CD4-positive, alpha-beta T cell treated with Interleukin-4 for 4 hours (primary cell): ENCODE measurements around the gene RNASEH1.
A peak's percentile ranks its signal among the peaks of the same experiment; 100 is the strongest.

ENCODE experiments used
- DNase-seq: peaks from one replicate; pipeline ENCODE4 v3.0.0-alpha.2; 2020

Gene RNASEH1

DNA sequence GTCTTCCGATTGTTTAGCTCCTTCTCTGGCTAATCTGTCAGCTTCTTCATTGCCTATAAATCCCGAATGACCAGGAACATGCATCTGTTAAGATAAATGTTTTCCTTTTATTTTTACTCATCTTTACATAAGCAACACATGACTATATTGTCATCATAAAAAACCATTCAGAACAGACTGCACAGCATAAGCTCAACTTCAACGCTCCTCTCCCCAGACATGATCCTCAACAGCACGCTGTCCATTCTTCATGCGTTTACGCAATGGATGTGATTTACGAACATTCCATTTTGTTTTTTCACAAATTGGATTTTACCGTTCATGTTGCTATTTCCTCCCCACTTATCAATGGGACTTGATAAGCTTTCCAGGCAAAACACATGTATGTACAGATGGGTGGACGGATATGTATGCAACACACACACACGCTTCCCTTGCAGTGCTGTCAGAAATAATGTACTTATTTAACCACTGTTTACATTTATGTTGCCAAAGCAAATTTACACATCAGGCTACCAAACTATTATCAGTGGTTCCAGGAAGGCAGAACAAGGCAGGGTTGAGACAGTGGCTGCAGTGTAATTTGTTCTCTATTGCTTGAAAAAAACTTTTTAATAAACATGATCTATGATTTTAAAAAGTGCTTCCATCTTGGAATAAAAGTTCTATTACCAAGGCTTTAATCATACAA is 12.2 kb downstream of the RNASEH1 start:
- no peak for DNase-seq

DNA sequence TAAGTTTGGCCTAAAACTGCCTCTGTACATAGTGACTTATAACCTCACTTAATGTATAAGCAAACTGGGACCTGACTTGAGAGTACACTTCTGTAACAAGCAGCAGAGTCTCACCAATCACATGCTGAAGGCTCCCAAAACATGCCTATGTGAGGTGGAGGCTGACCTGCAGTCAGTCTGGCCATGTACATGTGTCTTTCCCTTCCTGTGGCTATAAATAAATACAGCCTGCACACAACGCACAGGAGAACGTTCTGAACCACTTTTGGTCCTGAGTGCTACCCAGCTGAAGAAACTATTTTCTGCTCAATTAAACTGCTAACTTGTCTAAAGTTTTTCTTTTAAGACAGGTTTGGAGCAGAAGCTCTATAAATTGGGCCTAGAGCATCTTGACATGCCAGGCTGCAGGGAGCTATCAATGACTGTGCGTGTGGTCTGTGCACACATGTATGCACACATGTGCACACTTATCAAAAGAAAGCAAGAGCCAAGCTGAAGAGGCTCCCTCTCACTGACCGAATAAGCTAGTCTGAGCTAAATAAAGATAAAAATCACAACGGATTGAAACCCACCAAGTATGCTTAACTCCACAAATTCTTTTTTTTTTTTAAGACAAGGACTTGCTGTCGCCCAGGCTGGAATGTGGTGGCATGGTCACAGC is 15.0 kb downstream of the RNASEH1 start:
- DNase-seq: no peak

DNA sequence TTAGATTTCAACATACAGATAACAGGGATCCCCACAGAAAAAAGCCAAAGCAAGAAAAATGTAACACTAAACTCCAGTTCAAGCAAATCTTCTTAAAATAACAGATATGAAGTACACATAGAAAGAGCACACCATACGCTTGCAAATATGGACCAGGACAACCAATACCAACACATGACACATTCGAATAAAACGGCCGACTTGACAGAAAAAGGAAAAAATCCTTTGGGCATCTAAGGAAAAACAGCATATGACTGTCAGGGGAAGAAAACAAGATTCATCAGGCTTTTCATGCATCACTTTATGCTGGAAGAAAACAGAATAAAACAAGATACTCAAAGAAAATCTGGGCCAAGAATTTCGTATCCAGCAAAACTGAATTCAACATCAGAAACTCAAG is 16.0 kb downstream of the RNASEH1 start:
- DNase-seq: no peak

DNA sequence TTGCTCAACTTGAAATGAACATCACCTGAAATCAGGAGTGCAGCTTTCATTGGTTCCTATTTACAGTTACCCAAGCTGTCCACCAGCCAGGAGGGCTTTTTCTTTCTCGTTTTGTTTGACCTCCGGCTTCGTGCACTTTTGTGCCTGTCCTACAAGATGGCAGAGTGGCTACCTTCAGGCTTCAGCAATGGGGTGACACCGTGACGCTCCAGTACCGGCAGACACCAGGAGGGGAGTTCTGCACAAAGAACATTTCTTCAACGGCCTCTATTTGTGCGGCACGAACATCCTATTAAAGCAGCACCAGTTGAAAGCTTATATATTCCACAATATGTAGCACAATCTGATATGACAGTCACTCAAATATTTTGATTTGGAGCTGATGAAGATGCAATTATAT is 18.3 kb downstream of the RNASEH1 start:
- DNase-seq: no peak

DNA sequence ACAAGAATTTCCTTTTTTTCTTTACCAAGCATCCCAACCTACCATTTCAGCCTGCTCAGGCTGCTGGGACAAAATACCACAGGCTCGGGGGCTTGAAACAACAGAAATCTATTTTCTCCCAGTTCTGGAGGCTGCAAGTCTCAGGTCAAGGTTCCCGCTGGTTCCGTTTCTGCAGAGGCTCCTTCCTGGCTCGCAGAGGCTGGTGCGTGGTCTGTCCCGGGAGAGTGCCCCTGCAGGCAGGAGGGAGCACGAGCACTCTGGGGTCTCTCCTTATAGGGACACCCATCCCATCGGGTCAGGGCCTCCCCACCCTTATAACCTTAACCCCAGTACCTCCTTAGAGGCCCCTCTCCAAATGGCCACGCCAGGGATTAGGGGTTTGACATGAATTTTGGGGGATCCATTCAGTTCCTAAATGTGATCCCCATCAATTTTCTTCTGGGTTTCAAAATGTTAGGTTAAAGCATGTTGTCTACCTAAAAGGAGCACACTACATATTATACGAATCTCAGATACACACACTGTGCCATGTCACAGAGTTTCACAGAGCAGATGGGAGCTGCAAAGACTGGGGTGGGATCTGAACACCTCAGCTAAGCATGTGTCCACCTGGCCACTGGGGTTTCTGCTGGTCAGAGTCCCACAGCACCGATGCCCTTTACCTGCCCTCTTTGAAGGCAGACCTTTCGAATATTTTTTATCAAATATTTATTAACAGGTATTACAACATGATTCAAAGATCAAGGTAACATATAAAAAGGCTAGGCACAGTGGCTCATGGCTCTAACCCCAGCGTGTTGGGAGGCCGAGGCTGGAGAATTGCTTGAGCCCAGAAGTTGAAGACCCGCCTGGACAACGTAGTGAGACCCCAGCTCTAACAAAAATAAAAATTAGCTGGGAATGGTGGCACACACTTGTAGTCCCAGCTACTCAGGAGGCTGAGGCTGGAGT is 21.2 kb downstream of the RNASEH1 start:
- no peak for DNase-seq

DNA sequence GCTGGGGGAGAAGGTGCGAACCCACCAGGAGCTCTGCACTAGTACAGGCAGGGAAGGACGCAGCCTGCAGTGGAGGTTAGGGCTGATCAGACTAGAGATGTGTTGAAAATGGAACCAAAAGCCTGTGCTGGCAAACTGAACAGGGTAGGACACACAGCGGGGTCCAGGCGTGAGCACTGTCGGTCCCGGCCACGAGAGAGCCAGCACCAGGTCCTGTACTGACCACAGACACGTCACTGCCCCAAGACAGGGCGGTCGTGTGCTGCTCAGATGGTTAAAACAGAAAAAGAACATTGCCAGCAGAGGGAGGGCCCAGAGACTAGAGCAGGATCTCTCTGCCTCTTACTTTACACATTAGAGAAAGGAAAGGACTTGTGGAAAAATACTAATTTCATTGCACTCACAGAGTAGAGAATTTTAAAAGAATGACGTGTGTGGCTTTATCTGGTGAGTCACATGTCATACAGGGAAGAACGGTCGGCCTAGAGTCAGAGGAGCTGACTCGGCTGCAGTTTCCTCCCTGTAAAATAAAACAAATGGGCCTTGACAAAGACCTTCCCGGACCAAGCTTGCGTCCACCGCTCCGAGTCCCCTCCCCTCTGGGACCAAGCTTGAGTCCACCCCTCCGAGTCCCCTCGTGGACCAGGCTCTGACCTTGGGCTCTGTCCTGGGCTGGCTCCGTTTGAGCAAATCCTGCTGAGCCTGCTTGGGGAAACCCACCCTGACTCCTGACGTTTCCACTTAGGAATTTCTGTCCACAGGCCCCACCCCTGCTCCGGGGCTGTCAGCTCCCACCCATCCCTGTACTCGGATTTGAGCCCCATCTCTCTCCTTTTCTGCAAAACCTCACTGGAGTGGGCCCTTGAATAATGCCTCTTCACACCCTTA is 22.1 kb downstream of the RNASEH1 start:
- DNase-seq: peak; percentile 3

DNA sequence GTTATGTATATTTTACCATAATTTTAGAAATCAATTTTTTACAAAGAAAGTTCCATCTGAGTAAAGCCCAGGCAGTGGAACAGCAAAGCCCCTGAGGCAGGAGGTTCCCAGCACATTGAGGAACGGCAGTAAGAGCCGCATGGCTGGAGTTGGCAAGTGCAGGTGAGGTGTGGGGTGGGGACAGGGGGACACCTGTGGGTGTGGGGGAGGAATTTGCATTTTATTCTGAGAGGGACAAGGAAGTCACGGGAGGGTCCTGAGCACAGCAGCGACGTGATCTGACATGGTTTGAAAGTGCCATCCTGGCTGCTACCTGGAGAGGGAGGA is 22.7 kb downstream of the RNASEH1 start:
- no peak for DNase-seq

DNA sequence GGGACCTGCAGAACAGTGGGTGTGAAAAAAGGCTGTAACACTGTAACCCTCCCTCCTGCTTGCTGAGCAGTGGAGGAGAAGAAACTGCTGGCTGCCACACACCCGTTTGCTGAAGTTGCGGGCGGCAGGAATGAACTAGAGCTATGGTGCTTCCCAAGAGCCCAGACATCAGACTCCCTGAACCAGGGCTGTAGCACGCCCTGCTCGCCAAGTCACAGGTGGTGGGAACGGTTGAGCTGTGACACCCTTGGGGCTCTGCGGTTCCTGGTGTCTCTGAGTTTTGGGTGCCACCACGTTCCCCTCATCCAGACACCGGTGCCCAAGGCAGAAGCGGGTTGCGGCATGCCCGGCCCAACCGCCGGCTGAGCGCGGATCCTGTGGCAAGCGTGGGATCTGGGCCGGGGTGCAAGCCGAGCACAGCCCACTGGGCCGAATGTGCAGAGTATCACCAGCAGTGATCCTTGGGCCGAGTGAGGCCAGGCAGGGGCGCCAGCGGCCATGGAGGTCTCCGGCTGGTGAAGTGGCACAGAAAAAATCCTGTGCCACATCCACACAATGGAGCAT is 23.8 kb downstream of the RNASEH1 start:
- no peak for DNase-seq

DNA sequence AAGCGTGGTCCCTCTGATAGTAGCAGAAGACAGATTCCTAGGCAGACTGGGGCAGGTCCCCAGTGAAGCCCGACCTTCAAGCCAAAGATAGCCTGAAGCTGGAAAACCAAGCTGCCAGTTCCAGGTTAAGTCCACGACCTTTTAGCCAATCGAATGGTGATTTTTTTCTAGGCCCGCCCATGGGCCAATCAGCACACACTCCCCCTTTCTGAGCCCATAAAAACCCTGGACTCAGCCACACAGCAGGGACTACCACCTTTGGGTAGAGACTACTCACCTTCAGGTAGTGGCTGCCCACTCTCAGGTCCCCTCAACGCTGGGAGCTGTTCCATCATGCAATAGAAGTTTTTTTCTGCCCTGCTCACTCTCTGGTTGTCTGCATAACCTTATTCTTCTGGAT is 24.3 kb downstream of the RNASEH1 start:
- DNase-seq: no peak

DNA sequence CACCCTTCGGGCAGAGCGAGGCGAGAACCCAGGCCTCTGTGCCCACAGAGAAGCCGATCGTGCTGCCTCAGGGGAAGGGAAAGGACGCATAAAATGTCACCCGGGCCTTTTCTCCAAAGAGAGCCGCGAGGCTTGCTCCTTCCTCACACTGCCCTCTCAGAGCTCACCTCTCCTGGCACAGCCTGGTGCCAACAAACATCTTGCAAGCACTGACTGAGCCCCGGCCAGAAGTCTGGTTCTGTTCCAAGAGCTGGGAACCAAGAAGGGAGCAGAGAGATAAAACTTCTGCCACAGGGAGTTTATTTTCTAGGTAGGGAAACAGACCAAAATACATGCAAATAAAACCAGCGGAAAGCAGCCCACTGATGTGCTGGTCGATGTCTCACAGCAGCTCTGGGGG is 25.2 kb downstream of the RNASEH1 start:
- no peak for DNase-seq

DNA sequence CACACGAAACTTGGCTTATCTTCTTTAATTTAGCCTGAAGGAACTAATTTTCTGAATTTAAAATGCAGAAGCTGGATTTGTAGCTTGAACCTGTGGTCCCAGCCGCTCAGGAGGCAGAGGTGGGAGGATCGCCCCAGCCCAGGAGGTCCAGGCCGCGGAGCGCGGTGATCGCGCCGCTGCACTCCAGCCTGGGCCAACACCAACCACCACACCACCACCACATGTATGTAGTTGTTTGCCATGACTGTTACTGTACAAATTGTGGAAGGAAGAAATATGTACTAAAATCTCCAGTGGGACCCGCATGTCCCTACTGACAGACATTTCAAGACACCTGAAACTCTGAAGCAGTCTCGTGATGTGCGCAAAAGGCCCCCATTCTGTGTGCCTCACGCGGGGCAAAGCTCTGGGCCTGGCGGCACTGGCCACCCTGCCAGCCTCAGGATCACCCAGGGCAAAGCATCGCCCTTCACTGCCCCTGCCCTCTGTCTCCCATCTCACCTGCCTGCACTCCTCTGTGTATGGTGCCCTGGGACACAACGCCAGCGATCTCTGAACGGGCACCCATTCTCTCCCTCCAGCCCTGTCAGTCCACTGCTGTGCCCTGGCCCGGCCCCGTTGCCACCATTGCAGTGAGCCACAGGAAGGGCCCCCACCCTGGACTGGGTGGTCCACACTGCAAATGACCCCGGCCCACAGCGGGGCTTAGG is 28.7 kb downstream of the RNASEH1 start:
- DNase-seq: no peak

DNA sequence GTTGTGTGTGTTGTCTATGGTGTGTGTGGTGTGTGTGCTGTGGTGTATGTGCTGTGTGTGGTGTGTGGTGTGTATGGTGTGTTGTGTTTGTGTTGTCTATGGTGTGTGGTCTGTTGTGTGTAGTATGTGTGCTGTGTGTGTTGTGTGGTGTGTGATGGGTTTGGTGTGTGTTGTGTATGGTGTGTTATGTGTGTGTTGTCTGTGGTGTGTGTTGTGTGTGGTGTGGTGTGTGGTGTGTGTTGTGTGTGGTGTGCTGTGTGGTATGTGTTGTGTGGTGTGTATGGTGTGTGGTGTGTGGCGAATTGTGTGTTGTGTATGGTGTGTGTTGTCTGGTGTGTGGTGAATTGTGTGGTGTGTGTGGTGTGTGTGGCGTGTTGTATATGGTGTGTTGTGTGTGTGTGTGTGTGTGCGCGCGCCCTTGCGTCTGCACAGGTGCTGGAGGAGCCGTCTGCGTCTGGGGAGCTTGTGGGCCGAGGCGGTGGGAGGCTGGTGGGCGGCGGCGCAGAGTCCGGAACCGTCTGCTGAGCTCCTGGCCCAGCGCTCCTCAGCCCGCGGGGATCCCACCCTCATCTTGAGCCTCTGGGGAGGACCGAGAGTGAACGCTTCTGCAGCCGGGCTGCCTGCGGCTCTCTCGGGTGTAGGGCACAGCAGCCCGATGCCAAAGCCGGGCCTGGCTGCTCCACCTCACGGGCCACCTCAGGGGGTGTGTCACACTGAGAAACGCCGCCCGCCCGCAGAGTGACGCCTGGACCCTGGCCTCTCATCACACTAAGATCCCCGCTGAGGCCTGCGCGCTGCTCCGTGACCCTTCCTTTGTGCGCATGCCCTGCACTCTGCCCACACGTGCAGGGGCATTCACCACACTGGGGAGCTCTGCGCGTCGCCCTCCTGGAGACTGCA is 30.0 kb downstream of the RNASEH1 start:
- no peak for DNase-seq

DNA sequence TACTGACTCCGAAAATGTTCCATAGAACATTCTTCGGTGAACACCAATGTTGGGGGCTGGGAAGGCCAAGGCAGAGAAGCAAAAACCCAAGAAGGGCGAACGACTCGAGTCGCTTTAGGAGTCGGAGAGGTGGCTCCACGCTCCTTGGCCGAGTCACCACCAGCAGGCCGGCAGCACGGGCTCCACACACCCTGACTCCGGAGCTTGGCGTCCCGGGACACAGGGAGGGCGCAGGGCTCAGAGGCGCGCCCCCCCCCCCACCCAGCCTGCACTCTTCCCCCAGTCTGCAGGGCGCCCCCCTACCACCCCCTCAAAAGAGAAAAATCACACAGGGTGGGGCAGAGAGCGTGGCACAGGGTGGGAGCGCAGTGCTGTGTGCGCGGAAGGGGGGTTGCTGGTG is 31.3 kb downstream of the RNASEH1 start:
- no peak for DNase-seq

DNA sequence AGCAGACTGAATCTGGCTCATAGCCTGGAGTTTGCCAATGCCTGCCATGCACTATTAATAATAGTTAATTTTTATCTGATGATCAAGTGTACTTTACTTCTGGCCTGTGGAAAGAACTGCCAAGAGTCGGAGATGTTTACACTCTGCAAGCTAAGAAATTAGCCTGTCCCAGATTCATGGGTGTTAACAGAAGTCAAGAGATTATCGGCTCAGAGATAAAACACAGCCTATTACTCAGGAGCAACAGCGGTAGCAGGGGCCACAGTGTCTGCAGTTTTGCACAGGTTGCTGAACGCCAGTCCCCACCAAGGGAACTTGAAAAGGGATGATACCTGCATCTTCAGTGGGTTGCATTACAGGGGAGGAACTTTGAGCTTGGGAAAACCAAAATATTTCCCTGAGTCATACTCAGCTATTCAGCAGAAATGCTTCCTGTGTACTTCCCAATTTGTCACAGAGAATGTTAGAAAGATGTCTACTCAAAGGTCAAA is 34.5 kb downstream of the RNASEH1 start:
- DNase-seq: no peak

DNA sequence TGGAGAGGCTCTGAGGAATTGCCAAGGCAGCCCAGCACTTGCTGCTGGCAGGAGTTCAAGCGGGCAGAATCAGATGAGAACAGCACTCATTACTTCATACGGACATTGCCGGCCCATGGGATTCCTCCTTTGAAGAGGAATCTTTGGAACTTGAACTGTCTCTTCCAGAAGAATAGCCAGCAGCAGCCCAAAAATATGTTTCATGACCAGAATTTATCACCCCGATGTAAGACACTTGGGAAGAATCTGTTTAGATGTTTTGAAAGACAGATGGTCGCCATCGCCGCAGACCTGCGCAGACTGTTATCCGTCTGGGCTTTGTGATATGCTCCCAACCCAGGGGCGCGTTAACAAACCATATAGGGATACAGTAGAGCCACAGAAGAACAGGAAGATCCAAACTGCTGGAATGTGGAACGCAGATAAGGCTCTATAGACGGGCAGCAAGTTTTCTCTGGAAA is 35.1 kb downstream of the RNASEH1 start:
- DNase-seq: no peak

DNA sequence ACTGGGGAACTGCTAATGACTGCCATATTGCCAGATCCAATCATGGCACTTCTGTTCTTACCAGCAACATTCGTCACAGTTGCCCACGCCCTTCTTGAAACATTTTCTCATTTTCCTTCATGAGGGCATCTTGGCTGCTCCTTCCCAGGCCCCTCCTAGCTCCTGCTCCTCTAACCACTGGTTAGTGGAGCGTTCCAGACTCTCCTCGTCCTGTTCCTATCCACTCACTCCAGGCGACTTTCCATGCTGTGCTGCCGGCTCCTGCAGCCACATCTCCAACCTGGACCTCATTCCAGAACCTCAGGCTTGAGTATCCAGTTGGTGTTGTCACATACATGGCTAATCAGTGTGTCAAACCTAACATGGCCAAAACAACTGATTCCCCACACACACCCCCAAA is 37.5 kb downstream of the RNASEH1 start:
- DNase-seq: no peak

DNA sequence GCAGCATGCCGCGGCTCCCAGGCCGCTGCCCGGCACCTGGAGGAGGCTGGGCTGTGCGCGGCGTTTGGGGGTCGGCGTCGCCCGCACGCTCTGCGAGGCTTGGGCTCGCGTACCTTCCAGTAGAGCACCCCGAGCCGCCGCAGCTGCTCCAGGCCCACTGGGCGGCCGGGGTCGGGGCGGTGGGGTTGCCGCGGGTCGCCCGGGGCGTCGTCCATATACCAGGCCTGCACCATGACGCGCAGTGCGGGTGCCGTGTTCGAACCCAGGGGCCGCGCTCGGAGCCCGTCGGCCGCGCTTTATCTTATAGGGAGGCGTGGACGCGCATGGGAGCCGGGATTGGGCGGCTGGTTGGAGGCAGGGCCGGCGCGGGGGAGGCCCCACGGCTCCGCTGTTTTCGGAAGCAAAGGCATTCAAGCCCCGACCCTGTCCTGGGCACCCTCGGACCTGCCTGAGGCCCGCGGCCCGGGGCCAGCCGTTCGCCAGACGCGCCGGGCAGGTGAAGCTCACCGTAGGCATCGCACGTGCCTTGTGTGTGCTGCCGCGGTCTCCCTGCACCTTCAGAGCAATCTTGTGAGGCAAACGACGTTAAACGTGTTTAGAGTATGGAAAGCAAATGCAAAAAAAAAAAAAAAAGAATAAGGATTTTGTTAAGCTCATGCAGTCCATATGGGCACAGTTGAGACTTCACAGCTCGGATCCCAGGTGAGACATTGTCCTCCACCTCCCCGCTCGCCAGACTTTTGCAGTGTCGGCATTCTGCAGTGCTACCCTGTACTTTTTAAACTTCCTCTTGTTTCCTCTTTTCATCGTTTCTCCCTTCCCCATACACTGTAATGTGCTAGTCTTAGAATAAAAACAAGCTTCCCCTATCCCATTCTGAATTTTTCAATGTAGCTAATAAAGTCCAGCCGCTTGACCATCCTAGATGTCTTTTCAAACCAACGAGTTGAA is 38.6 kb downstream of the RNASEH1 start, which contains the start of gene ADI1:
Gene ADI1, minus strand, starts transcription at position 277 of the 951 bp plus-strand sequence. Its CDS starts 44 bp downstream, at position 233.
- DNase-seq: peak; percentile 74

DNA sequence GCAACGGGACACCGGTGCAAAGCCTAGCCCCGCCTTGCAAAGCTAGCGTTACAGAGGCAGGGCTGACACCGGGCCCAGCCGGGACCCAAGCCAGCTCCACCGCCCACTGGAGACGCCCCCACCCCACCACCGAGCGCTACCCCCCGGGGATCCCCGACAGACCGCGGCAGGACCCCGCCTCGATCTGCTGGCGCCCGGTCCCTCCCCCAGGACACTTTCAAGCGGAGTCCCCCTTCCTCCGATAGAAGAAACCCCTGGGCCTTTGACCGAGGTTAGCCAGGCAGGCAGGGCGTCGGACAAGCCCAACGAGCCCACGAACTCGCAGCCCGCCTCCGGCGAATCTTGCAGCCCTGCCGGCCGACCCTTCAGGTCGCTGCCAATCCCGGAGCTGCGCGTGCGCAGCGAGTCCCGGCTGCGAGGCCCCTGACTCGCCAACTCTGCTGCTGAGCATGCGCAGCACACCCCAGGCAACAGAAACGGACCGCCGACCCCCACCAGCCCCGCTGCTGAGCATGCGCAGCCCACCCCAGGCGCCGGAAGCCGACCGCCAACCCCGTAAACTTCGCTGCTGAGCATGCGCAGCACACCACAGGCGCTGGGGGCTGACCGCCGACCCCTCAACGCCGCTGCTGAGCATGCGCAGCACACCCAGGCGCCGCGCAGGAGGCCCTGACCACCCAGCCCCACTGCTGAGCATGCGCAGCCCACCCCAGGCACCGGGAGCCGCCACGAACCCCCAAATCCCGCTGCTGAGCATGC is 39.5 kb downstream of the RNASEH1 start:
- peak; percentile 98 for DNase-seq
